ENCODE results near the gene CHDH.

CHDH gene

DNA sequence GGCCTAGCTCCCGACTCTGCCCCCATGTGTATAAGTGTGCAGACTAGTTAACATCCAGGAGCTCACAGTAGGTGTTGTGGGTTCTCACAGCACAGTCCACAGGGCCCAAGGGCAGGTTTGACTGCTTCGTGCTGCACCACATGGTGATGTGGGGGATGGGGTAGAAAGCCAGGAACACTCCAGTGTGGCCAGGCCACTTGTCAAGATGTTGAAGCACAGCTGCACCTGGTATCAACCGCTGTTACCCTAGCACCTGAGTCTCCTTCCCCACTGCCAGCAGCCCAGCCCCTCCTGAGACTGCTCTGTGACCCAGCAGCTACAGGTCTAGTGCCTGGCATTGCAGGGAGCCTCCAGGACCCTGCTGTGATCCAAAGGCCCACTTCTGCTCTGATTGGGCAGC lies 53.4 kb downstream of the CHDH start:
- FAIRE-seq = no peak
- DNase-seq (ENCODE audit: low spot score) = no peak

DNA sequence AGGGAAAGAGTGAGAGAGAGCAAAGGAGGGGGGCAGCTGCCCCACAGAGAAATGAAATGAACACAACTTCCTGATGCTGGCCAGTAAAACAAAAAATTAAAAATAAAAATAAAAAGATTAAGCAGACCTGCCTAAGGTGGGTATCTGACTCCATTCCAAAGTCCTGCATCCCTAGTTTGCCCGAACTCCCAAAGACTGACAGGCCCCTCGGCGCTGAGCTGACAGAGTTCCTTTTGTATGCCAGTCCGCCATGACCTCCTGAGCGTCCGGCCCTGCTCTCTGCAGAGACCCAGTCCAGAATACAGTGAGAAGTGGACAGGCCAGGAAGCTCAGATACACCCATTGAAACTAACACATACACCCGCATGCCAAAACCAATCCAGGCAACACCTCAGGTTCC lies 54.9 kb downstream of the CHDH start:
- no peak for DNase-seq (ENCODE audit: low spot score)
- FAIRE-seq = no peak

DNA sequence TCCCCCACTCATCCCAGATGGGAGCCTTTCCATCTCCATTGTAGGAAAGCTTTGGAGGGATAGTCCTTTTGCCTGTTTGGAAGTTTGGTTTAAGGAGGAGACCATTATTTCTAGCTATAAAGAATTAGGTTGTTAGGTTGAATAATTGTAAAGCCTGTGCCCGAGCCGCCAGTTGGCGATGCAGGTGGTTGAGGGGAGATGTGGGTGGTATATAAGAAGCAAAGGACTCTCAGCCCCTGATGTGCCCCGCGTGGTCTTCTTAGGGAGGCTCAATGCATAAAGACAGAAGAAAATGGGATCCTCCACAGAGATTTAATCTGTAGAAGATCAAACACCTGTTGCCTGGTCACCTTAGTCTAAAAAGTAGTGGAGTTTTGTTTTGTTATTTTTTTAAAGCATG lies 55.7 kb downstream of the CHDH start:
- FAIRE-seq (no peak), DNase-seq (ENCODE audit: low spot score) (no peak)

DNA sequence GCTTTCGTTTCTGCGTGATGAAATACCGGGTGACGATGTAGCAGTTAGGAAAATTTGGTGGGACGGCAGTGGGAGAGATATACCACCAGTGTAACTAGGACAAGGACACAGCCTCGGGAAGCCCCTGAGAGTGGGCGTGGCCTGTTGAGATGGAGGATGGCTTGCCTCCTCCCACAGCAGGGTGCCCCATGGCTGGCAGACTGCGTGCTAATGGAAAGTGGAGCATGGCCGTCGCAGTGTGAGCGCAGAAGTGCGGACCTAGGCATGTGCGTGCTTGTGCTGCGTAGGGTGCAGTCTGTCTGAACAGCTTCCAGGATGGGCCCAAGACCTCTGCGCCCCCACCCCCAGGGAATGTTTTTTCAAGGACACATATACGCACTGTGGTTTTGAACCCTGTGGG lies 56.8 kb downstream of the CHDH start:
- FAIRE-seq (no peak), DNase-seq (ENCODE audit: low spot score) (no peak)

DNA sequence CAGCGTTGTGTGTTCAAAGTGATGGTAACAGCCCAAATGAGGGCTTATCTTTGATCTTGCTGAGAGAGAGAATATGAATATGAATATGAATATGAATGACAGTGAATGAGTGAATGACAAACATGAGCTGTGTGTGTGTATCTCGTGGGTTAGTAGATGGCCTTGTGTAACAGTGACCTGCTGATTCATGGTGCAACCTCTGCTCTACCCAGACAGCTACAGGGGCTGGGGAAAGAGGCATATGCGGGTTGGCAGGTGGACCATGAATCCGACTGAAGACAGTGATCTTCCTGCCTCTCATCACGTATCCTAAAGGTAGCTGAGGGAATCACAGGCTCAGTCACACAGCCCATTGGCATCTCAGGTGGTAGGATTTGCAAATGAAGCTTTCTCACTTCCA lies 58.2 kb downstream of the CHDH start:
- FAIRE-seq = no peak
- DNase-seq (ENCODE audit: low spot score) = no peak

DNA sequence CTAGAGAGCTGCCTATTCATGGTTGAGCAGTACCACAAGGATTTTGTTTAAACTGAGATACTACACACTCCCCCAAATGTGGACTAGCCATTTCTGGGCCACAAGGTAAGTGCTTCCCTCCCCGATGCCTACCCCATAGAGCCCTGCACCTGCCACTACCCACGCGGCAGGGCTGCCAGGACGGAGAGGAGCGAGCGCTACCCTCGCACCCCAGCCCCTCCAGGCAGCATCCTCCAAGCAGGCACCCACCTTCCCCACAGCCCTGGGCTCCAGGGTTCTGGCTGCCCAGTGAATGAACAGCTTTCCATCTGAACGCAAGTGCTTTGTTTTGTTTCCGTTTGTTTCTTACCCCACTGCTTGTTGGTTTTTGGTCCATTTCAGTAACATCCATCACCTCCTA lies 59.2 kb downstream of the CHDH start:
- FAIRE-seq (no peak), DNase-seq (ENCODE audit: low spot score) (no peak)

DNA sequence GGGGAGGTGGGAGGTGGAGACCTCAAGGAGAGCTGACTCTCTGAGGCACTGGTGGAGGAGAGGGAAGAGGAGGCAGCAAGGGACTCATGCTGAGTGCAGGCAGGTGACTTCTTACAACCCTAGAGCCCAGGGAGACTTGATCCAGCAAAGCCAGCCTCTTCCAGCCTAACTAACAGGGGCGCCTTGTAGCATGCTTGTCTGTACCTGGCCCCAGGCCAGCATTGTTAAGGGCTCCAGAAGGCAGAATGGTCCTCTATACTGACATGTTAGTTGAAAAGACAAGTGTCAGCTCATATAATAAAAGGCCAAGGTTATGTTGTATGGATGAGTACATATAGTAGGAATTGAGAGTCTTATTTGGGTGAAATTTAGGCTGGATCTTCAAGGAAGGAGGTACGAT lies 65.4 kb downstream of the CHDH start:
- DNase-seq (ENCODE audit: low spot score) (no peak), FAIRE-seq (no peak)

DNA sequence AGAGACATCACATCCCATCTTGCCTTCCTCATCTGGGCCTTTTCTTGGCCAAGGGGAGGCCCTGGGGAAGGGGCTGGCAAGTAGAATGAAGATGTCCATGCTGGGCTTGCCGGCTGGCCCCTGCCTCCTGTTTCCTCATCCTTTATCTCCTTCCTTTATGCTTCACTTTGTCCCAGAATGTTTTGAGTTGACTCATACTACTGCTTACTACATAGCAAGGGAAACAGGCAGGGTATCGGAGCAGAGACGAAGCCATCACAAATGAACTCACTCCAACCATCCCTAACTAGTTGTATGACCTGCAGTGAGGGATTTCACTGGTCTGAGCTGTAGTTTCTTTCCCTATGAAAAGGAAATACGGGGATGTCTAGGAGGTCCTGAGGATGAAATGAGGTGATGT lies 66.0 kb downstream of the CHDH start:
- DNase-seq (ENCODE audit: low spot score) = no peak
- FAIRE-seq = no peak

DNA sequence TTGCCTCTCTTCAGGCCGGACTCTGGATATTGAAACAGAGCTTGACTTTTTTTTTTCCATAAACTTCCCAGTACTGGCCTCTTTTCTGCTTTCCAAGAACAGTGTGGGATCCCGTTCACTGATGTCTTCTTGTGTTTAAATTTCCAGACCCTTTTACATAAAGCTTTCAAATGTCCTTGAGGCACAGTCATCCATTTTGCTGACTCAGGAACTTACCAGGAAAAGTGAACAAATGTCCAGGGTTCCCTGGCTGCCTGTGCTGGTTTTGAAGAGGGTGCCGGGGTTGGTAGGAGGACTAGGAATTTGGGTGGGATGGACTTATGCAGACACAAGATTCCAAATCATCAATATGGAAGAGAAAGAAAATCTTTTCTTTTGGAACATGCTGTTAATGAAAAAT lies 68.1 kb downstream of the CHDH start:
- FAIRE-seq = no peak
- no peak for DNase-seq (ENCODE audit: low spot score)

DNA sequence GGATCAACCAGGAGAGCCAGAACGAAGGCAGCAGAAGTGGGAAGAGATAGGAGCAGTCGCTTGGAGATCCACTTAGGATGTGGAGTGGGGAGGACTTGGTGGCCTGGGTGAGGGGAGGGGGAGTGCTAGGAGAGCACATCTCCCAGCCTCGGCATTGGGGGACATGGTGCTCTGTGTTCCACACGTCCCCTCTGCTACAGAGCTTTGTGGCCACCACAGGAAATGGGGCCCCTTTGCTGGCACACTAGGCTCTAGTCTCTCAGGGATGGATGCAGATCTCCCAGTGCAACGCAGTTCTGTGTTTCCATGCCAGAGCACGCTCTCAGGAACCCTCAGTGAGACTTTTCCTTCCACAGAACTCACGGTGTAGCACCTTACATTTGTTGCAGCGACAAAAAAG lies 68.8 kb downstream of the CHDH start:
- no peak for FAIRE-seq
- DNase-seq (ENCODE audit: low spot score) = no peak

DNA sequence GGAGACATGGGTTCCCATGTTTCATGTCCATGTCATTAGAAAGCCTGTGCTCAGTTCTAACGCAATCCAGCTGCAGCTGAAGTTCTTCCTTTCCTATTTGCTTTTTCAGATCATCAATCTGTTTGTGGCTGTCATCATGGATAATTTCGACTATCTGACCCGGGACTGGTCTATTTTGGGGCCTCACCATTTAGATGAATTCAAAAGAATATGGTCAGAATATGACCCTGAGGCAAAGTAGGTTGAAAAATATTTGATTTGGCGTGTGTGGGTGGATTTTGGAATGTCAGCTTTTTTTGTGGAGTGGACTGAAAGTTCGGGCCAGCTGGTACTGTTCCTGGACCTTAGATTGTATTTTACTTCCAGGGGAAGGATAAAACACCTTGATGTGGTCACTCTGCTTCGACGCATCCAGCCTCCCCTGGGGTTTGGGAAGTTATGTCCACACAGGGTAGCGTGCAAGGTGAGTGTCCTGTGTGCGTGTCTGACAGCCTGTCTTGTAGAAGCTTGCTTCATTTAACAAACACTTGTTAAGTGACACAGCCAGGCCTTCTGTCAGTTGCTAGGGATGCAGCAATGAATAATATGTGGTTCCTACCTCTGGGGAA lies 69.6 kb downstream of the CHDH start:
- FAIRE-seq (no peak), DNase-seq (ENCODE audit: low spot score) (no peak)

DNA sequence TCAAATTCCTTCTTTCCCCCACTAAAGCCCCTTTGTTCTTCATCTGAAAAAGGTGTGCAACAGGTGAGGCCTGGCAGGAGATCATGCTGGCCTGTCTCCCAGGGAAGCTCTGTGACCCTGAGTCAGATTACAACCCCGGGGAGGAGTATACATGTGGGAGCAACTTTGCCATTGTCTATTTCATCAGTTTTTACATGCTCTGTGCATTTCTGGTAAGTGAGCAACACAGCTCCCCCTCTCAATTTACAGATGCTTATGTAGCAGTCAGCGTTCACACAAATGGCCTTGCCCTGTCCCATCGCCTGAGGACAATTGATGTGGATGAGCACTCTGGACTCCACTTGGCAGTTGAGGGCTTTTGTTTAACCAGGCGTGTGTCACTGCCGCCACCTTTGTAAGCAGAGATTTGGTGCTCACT lies 70.4 kb downstream of the CHDH start:
- no peak for DNase-seq (ENCODE audit: low spot score)
- FAIRE-seq = no peak

DNA sequence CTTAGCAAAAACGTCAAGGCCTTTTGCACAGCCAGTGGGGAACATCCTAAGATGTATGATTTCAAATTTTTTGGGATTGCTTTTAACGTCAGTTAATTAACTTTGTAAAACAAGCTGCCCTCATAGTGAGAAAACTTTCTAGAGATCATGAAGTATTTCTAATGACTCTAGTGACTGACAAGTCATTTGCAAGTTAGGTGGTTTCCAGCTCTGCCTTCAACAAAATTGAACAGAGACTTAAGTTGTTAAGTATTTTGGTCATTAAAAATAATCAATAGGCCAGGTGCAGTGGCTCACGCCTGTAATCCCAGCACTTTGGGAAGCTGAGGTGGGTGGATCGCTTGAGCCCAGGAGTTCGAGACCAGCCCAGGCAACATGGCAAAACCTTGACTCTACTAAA lies 71.2 kb downstream of the CHDH start:
- DNase-seq (ENCODE audit: low spot score) (no peak), FAIRE-seq (no peak)

DNA sequence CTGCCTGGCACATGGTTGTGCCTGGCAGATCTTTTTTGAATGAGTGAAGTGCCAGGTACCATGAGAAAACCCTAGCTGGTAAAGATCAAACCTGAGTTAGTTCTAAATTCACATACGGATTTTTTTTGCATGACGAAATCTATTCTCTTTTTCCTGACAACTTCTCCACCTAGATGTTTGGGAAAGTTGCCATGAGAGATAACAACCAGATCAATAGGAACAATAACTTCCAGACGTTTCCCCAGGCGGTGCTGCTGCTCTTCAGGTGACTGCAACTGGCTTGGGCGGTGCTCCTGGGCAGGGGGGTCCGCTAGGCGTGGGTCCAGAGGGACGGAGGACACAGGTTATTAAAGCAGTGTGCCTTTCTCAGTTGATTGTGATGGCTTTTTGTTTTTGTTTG lies 71.8 kb downstream of the CHDH start:
- no peak for FAIRE-seq
- no peak for DNase-seq (ENCODE audit: low spot score)

DNA sequence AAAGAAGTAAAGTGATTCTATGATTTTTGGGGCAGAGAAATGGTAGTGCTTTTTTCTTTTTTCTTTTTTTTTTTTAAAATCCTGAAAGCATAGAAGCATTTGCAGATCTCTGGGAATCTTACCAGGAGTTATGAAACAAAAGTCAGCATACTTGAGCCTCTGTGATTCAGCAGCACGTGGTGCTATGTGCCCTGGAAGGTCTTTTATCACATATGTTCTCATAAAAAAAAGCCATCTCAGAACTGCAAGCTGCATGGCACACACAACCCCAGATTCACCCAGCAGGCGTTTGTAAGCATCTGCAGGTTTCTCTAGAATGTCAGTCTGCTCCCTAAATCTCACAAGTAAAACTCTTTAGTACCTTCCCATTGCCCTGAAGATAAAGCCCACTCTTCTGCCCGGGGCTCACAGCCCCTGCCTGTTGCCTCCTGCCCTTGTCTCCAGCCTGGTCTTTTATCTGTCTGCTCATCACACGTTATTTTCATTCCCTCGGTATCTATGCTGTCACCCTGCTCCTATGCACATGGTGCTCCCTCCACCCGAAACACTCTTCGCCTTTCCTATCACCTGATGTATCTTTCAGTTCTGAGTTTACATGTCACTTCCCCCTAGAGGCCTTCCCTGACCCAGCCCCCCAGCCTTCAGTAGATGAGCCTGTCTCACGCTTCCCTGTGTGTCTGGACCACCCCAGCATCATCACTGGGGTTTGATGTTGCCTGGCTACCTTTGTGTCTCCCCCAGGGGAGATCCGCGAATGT lies 72.4 kb downstream of the CHDH start:
- DNase-seq (ENCODE audit: low spot score) (no peak), FAIRE-seq (no peak)

DNA sequence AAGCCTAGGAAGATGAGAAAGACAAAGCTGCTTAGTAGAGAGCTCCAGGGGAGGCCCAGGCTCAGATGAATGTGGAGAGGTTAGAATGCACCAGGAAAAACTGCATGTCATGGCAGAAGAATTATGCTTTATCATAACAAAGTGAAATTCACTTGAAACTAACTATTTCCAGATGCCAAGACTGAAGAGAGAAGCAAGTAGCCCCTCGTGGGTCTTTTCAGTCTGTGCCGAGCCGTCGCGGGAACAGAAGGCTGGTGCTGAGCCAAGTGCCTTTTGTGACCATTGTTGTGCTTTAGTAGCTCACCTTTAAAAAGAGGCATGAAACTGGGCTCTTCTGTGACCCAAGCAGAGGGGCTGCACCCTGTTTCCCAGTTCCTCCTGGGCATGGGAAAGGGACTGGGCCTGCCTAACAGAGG lies 73.2 kb downstream of the CHDH start:
- no peak for DNase-seq (ENCODE audit: low spot score)
- FAIRE-seq = no peak

DNA sequence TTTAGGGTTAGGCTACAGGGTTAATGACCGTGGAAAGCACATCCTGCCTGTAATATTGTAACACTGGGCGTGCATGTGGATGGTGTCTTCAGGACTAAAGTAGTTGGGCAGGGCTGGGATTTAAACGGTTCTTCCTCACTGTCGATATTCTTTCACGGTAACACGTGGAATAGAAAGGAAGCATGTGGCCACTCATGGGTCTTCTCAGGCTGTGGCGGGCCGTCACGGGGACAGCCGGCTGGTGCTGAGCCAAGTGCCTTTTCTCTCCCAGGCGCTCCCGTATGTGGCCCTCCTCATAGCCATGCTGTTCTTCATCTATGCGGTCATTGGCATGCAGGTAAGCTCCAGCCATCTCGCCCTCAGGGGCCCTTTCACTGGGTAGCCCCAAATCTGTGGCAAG lies 73.7 kb downstream of the CHDH start:
- no peak for DNase-seq (ENCODE audit: low spot score)
- no peak for FAIRE-seq

DNA sequence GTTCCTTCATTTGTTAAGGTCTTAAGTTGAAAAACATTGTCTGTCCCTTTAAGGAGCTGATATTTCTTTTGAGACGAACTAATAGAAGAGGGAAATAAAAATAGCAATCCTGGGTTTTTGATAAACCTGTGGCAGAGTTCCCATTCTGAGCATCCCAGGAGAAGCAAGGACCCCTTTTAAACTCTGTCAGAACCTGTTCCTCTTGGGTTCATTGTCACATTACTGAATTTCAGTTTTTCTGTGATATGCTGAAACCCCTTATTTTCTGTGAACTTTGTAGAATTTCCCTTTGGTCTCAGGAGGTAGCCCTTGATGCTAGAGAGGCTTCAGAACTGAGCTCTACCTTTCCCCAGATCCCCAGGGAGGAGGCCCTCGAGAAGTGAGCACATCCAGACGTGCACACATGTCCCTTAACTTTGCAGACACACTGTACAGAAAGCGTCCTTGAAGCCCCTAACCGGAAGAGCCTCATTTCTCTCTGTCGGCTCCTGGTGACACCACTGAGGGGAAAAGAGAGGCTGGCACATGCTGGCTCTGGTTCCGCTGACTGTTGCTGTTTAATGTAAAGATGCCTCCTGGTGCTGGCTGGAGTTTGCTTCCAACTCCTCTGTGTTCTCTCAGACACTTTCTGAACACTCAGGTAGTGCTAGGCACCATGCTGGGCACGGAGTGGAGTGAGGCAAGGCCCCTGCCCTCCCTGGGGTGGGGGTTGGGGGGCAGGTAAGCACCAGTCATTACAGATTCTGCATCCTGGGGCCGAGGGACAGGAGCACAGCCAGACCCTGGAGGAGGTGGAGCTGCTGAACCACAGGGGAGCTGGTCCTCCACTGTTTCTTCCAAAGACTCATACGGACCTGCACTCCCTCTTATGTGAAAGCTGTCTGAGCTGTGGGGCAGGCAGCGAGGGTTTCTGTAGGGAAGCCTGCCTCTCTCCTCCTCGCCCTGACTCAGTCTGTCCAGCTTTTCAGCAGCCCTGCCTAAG lies 77.5 kb downstream of the CHDH start:
- FAIRE-seq (no peak), DNase-seq (ENCODE audit: low spot score) (no peak)

DNA sequence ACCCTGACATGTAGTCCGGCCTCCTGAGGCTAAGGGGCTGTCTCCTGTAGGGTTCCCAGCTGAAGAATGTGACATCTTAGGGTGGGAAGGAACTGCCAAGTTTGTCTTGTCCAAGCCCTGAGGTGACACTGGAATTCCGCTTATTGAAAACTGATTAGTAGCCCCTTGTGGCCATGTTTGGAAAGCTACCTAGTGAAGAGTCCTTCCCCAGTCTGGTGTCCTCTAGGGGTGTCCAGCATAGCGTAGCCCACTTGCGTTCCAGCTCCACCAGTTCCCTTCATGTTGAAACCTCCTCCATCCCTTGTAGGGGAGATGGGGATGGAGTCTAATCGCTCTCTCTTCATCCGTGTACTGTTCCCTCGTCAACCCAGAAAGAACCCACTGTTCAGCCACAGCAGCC lies 79.5 kb downstream of the CHDH start:
- no peak for DNase-seq (ENCODE audit: low spot score)
- no peak for FAIRE-seq

DNA sequence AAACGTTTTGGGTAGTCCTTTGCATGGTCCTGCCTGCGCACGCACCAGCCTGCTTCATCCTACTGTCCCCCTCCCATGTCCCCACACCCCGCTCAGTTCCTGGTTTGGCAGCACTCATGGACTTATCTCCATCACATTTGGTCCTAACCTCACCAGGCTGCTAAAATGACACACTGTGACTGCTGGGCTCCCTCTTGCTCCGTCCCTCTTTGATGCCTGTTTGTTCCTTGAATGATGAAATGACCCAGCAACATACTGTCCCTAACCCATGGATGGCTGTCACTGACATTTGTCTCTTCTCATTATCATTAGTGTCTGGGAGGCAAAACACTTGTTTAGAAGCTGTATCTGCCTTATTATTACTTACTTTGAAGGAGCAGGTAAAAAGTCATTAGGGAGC lies 80.5 kb downstream of the CHDH start:
- FAIRE-seq (no peak), DNase-seq (ENCODE audit: low spot score) (no peak)

DNA sequence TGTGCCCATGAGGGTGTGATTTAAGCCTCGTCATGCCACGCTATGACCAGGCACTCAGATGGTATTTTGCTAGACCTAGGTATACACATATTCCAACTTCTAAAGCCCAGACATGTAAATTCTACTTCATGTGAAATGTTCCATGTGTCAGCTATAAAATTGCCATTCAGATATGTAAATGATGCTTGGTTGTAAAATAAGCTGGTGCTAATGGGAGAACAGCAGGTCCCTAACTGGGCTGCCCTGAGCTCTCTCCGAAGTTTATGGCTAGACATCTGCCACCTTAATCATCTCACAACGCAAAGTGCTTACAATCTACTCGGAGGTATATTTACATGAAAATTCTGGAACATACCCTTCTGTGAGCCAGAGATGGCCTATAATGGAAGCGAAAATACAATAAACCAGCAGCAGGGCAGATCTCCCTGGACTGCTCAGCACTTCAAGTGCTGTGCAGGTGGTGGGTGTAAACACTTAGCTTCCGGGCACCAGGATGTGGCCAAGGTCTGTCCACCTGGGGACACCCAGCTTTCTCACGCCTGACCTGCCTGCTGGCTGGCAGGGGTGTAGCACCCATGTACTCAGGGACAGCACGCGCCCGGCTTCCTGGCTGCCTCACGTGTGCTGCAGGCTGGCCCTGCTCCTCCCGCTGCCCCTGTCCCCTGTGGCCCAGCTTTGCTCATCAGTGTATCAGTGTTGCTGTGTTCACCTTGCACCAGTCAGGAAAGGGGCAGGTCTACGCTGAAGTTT lies 82.0 kb downstream of the CHDH start:
- DNase-seq (ENCODE audit: low spot score) (no peak), FAIRE-seq (no peak)

DNA sequence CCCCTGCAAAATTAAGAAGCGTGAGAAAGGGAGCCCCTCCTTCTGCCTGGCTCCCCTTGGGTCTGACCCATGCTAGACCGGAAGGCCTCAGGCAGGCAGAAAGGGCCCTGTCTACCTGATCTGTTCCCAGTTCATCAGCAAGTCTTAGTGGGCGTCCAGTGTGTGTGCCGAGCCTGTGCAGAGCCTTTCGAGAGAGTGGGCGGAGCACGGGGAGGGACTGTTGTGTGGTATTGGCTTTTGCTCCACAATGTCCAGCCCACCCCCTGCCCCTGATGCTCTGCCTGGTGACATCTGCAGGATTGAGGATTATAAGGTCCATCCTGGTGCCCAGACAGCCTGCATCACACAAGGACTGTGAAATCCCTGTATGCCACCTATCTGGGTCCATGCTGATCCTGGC lies 82.9 kb downstream of the CHDH start:
- DNase-seq (ENCODE audit: low spot score) (no peak), FAIRE-seq (no peak)
